ENCODE data around the gene FBXO24.

Gene FBXO24

GRCh38 chr7:100602889-100603725 is 17.0 kb downstream of the FBXO24 start:
- peaks cover 17% of the 10 kb centered on the region for H3K36me3 Mint-ChIP-seq (ENCODE audit: low read depth)
- peaks cover 9% of the 10 kb centered on the region for H3K4me1 Mint-ChIP-seq
- peak overlapping the region; percentile 86 to 92 (median 91) for H3K4me3 Mint-ChIP-seq
- H3K27ac Mint-ChIP-seq = peak overlapping the region; percentile 89 to 99 (median 95)
- no peak for TF ChIP-seq CTCF (IDR thresholded peaks at IDR 0.05; ENCODE audit: unreplicated experiment in 3 of 3)
- H3K27me3 Mint-ChIP-seq (ENCODE audit: low read depth) = no peaks in the 10 kb centered on the region
- no peaks in the 10 kb centered on the region for H3K9me3 Mint-ChIP-seq

GRCh38 chr7:100603726-100604027 is 17.5 kb downstream of the FBXO24 start:
- TF ChIP-seq CTCF (IDR thresholded peaks at IDR 0.05; ENCODE audit: unreplicated experiment in 3 of 3) = no peak
- Mint-ChIP-seq H3K27me3 (ENCODE audit: low read depth) (no peaks in the 10 kb centered on the region), H3K27ac (peak overlapping the region; percentile 89 to 99 (median 95)), H3K4me1 (peaks cover 4% of the 10 kb centered on the region), H3K4me3 (peak overlapping the region; percentile 86 to 92 (median 91)), H3K9me3 (no peaks in the 10 kb centered on the region), H3K36me3 (ENCODE audit: low read depth) (peaks cover 17% of the 10 kb centered on the region)

GRCh38 chr7:100604028-100604975 is 18.2 kb downstream of the FBXO24 start:
- no peaks in the 10 kb centered on the region for H3K9me3 Mint-ChIP-seq
- peak; percentile 28 to 49 (median 30) for TF ChIP-seq CTCF (IDR thresholded peaks at IDR 0.05; ENCODE audit: unreplicated experiment in 3 of 3)
- H3K27me3 Mint-ChIP-seq (ENCODE audit: low read depth) = no peaks in the 10 kb centered on the region
- H3K4me1 Mint-ChIP-seq = peaks cover 4% of the 10 kb centered on the region
- peak overlapping the region; percentile 89 to 99 (median 95) for H3K27ac Mint-ChIP-seq
- peaks cover 17% of the 10 kb centered on the region for H3K36me3 Mint-ChIP-seq (ENCODE audit: low read depth)
- H3K4me3 Mint-ChIP-seq = peak overlapping the region; percentile 86 to 92 (median 91)

- TF ChIP-seq CTCF (IDR thresholded peaks at IDR 0.05; ENCODE audit: unreplicated experiment in 3 of 3) = no peak
- H3K27ac Mint-ChIP-seq = peak overlapping the region in 2 of 3 experiments; percentile 31 to 68
- no peaks in the 10 kb centered on the region for H3K27me3 Mint-ChIP-seq (ENCODE audit: low read depth)
- H3K4me3 Mint-ChIP-seq = peak overlapping the region; percentile 81 to 83 (median 82)
- peaks cover 4% of the 10 kb centered on the region for H3K4me1 Mint-ChIP-seq
- no peaks in the 10 kb centered on the region for H3K9me3 Mint-ChIP-seq
- peaks cover 20% of the 10 kb centered on the region for H3K36me3 Mint-ChIP-seq (ENCODE audit: low read depth)
Measured at GRCh38 chr7:100604976-100605911, 19.1 kb downstream of the FBXO24 start.

- Mint-ChIP-seq H3K9me3 (no peaks in the 10 kb centered on the region), H3K4me3 (peak overlapping the region; percentile 19 to 56 (median 56)), H3K4me1 (peaks cover 4% of the 10 kb centered on the region), H3K27ac (no peak overlapping the region), H3K36me3 (ENCODE audit: low read depth) (peaks cover 20% of the 10 kb centered on the region), H3K27me3 (ENCODE audit: low read depth) (no peaks in the 10 kb centered on the region)
- TF ChIP-seq CTCF (IDR thresholded peaks at IDR 0.05; ENCODE audit: unreplicated experiment in 3 of 3) = no peak
Measured at GRCh38 chr7:100606313-100606712, 20.2 kb downstream of the FBXO24 start.

All from nephron (organoid).